ENCODE measurements around the gene SVOP.

- TF ChIP-seq RCOR1 (IDR thresholded peaks at IDR 0.05; ENCODE audit: low read depth, low read length) (no peak), CTCF (IDR thresholded peaks at IDR 0.05) (no peak), JUNB (IDR thresholded peaks at IDR 0.05) (no peak), EHF (CRISPR knock-in tag; IDR thresholded peaks at IDR 0.05) (no peak), CHD4 (IDR thresholded peaks at IDR 0.05; ENCODE audit: borderline replicate concordance) (no peak)
Measured at GRCh38 chr12:109069307-109070271, 48.7 kb upstream of the SVOP start.
